Activated CD8-positive, alpha-beta memory T cell treated with anti-CD3 and anti-CD28 coated beads, Interleukin-2, amount 10 ng/mL, durations not matched to agents 7 days and 5 days (primary cell): Measurements from ENCODE around the gene MBNL2. TPM values are rescaled to one million over a fixed set of nuclear protein-coding genes. Genes with fewer than 3 reads are reported as not detected.

Experiments
- ATAC-seq: fragments of 150-1000 bp; cut with Tn5 transposase; one replicate; pipeline ENCODE4 v1.10.0; 2021; ENCODE audit warnings: moderate library complexity
- CTCF ChIA-PET: fragments of 350-600 bp; sonication (Branson Sonifier 250); formaldehyde crosslinking; loops from one replicate; lab custom pipeline; 2021; ENCODE audit warnings: antibody characterized with exemption; lab: Charles Lee
- DNase-seq: peaks from one replicate; pipeline ENCODE4 v3.0.0-alpha.2; 2020
- H3K27ac Mint-ChIP-seq: one replicate; pipeline ENCODE4 v1.8.0; 2021; ENCODE audit warnings: mild to moderate bottlenecking, mixed read lengths
- H3K27me3 Mint-ChIP-seq: one replicate; pipeline ENCODE4 v1.8.0; 2021; ENCODE audit warnings: mixed read lengths
- H3K36me3 Mint-ChIP-seq: one replicate; pipeline ENCODE4 v1.8.0; 2021; ENCODE audit warnings: mild to moderate bottlenecking, mixed read lengths
- H3K4me1 Mint-ChIP-seq: one replicate; pipeline ENCODE4 v1.8.0; 2021; ENCODE audit warnings: mixed read lengths
- H3K4me3 Mint-ChIP-seq: one replicate; pipeline ENCODE4 v1.8.0; 2021; ENCODE audit warnings: mild to moderate bottlenecking, moderate library complexity, mixed read lengths
- H3K9me3 Mint-ChIP-seq: one replicate; pipeline ENCODE4 v1.8.0; 2022; ENCODE audit warnings: low read depth, mixed read lengths
- total RNA-seq, 2 experiments: library from RNA; stranded (reverse); gene quantifications; one replicate each; pipeline ENCODE4 v1.2.3, GENCODE V29; 2021

The MBNL2 gene
- total RNA-seq, 2 experiments from 2014 or later = 9.7 to 13.4 TPM

DNA sequence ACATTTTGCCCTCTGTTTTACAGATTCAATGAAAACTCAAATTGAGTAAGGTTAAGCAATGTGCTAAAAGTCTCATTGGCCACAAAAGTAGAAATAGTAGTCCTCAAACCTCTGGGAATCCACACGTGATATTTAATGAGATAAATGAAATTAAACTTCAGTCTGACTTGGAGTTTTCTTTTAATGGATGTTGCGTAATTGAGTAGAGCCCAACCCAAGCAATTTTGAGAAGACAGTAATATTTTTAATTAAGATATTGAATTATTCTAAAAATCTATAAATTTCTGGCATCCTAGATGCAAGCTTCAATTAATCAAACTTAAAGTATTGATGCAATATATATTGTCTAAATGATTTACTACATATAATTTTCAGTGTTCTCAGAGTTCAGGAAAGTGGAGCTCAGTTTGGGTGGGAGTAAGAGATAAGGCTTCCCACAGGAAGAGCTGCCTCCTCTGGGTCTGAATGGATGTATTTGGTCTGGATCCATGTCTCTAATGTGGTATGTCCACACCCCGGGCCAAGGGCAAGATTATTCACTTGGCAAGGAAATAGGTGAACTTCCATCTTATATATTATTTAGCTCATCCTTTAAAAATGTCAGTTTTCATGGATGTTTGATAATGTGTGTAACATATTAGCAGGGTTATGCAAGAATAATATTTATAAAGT is 6.9 kb downstream of the MBNL2 start:
- Mint-ChIP-seq H3K4me1 (peaks cover 37% of the 10 kb centered on the region), H3K27me3 (no peaks in the 10 kb centered on the region), H3K9me3 (no peaks in the 10 kb centered on the region), H3K27ac (no peak overlapping the region), H3K4me3 (no peak overlapping the region), H3K36me3 (peaks cover 4% of the 10 kb centered on the region)
- CTCF ChIA-PET = interaction anchor here (0.7 to 1.2 kb wide), 3 partner anchors 22 to 204 kb away, joined by 3 to 4 read pairs (median 3); partner anchors contain the start of gene RAP2A
- ATAC-seq (no peak), DNase-seq (no peak)

DNA sequence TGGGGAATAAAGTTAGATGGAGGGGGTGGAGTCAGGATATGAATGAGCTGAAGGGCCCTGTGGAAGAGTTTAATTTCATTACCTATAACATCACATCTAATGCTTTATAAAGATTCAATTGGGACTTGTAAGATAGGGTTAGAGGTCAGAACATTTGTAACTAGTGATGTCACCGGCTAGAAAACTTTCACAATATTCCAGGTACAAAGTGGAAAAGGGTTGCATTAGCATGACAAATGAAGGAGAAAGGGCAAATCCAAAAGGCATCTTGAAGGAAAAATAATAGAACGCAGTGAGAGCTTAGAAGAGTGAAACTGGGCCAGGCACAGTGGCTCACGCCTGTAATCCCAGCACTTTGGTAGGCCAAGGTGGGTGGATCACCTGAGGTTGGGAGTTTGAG is 7.6 kb downstream of the MBNL2 start:
- CTCF ChIA-PET = interaction anchor here (1.0 to 1.2 kb wide), 2 partner anchors 22 to 204 kb away, joined by 3 to 4 read pairs; partner anchors contain the start of gene RAP2A
- H3K27me3 Mint-ChIP-seq = no peaks in the 10 kb centered on the region
- H3K9me3 Mint-ChIP-seq = no peaks in the 10 kb centered on the region
- no peak overlapping the region for H3K27ac Mint-ChIP-seq
- no peak overlapping the region for H3K4me3 Mint-ChIP-seq
- H3K36me3 Mint-ChIP-seq = peaks cover 4% of the 10 kb centered on the region
- no peak for DNase-seq
- no peak for ATAC-seq
- H3K4me1 Mint-ChIP-seq = peaks cover 30% of the 10 kb centered on the region

DNA sequence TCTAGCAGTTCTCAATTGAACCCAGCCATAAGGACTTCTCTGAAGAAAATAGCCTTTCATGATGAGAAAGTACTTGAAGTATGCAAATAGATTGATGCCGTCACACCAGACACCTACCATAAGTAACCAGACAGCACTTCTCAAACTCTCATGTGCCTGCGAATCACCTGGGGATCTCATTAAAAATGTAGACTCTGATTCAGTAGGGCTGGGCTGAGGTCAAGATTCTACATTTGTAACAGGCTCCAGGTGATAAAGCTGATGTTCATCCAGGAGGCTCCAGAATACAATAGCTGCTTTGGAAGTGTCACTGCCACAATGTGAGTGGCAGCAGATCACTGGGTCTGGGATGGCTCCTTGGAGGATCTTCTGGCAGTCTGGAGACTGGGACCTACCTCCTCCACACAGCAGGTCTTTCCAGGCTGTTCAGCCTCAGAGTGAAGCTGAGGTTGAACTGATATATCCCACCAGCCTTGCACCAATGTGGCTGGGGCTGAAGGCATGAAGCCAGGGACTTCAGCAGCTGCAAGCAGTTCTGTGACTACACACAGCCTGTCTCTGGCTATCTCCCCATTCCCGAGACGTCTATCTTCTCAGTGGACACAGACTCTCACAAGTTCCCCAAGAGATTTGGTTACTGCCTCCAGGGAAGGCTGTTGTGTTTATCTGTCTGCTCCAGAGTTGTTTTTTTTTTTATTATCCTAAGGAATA is 9.1 kb downstream of the MBNL2 start:
- H3K27me3 Mint-ChIP-seq = no peaks in the 10 kb centered on the region
- DNase-seq (no peak), ATAC-seq (no peak)
- no peaks in the 10 kb centered on the region for H3K9me3 Mint-ChIP-seq
- H3K4me3 Mint-ChIP-seq = no peak overlapping the region
- H3K36me3 Mint-ChIP-seq = peaks cover 4% of the 10 kb centered on the region
- peaks cover 16% of the 10 kb centered on the region for H3K4me1 Mint-ChIP-seq
- no peak overlapping the region for H3K27ac Mint-ChIP-seq
- CTCF ChIA-PET = interaction anchor here (1.3 kb wide), 1 partner anchor 23 kb away, joined by 4 read pairs; no protein-coding TSS in a partner anchor

DNA sequence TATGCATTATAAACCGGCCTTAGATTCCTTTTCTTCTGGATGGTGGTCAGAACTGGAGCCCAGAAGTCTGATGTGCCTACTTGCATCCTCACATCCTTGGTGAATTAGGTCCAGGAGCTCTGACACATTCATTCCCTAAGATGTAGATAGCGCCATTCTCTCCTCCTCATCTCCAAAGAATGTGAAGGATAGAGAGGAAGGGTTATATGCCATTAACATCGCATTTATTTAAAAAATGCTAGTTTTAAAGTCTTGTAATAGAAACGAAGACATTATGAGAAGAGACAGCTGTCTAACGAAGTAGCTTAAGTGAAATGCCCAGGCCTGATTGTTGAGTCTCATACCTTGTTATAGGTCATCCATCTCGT is 9.7 kb downstream of the MBNL2 start:
- ATAC-seq (no peak), DNase-seq (no peak)
- H3K4me1 Mint-ChIP-seq = peaks cover 11% of the 10 kb centered on the region
- H3K27ac Mint-ChIP-seq = no peak overlapping the region
- no peaks in the 10 kb centered on the region for H3K9me3 Mint-ChIP-seq
- H3K4me3 Mint-ChIP-seq = no peak overlapping the region
- H3K36me3 Mint-ChIP-seq = peaks cover 4% of the 10 kb centered on the region
- H3K27me3 Mint-ChIP-seq = no peaks in the 10 kb centered on the region
- CTCF ChIA-PET = interaction anchor here (1.3 kb wide), 1 partner anchor 23 kb away, joined by 4 read pairs; no protein-coding TSS in a partner anchor

DNA sequence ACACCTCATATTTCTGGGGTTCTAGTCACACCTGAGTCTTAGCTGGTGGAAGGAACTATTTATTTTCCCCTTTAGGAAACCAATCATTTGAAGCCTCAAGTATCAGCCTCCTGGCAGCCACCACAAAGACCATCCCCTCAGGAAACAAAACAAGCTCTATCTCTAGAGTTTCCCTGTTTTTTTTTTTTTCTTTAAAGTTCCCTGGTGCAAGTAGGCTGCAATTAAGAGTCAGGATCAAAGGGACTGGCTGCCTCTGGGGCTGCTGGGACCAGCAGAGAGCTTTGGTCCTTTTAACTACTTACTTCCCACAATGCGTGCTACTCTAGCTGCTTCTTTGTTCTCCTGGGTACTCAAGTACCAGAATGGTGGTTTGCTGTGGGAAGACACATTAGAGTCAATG is 11.4 kb downstream of the MBNL2 start:
- no peaks in the 10 kb centered on the region for H3K27me3 Mint-ChIP-seq
- H3K9me3 Mint-ChIP-seq = no peaks in the 10 kb centered on the region
- no peak for DNase-seq
- H3K4me1 Mint-ChIP-seq = peaks cover 7% of the 10 kb centered on the region
- H3K4me3 Mint-ChIP-seq = no peak overlapping the region
- peaks cover 5% of the 10 kb centered on the region for H3K36me3 Mint-ChIP-seq
- CTCF ChIA-PET = no interaction called here
- H3K27ac Mint-ChIP-seq = no peak overlapping the region
- ATAC-seq = no peak

DNA sequence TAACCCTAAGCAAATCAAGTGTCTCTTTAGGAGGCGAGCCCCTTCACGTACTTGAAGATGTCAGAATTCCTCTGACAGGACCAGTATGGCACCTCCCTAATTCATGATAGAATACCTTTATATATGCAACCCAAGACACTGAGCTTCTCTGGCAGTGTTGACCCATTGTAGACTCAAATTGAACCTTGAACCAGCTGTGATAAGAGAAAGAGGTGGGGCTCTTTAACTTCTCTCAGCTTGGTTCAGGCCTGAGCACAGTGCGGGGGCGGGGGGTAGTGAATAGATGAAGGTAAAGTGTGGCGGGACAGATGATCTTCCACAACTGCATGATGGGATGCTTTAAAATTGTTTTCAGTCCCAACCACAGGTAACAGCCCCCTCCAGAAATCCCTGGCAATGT is 12.1 kb downstream of the MBNL2 start:
- H3K27ac Mint-ChIP-seq = no peak overlapping the region
- no peak for DNase-seq
- H3K27me3 Mint-ChIP-seq = no peaks in the 10 kb centered on the region
- H3K4me1 Mint-ChIP-seq = peaks cover 11% of the 10 kb centered on the region
- no peak for ATAC-seq
- CTCF ChIA-PET = no interaction called here
- no peaks in the 10 kb centered on the region for H3K9me3 Mint-ChIP-seq
- H3K4me3 Mint-ChIP-seq = no peak overlapping the region
- peaks cover 5% of the 10 kb centered on the region for H3K36me3 Mint-ChIP-seq

DNA sequence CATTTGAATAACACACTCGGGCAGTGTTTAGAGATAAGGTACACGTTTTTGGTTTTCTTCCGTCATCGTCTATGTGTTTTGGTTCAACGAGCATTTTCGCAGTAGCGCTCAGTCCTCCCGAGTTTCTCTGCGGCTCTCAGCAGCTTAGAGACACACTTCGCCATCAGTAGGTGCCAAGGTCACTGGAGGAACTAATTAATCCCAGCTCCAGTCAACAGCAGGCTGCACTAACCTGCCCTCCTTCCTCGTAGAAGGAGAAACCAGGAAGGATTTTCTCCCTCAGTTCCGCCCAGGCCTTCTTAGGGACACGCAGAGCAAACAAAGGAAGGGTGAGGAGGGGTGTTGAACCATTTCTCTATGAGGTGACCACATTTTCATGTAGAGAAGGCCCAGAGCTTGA is 12.6 kb downstream of the MBNL2 start:
- no peak overlapping the region for H3K4me3 Mint-ChIP-seq
- DNase-seq (no peak), ATAC-seq (no peak)
- no peaks in the 10 kb centered on the region for H3K9me3 Mint-ChIP-seq
- CTCF ChIA-PET = no interaction called here
- no peak overlapping the region for H3K27ac Mint-ChIP-seq
- H3K27me3 Mint-ChIP-seq = no peaks in the 10 kb centered on the region
- peaks cover 11% of the 10 kb centered on the region for H3K4me1 Mint-ChIP-seq
- H3K36me3 Mint-ChIP-seq = peaks cover 3% of the 10 kb centered on the region

DNA sequence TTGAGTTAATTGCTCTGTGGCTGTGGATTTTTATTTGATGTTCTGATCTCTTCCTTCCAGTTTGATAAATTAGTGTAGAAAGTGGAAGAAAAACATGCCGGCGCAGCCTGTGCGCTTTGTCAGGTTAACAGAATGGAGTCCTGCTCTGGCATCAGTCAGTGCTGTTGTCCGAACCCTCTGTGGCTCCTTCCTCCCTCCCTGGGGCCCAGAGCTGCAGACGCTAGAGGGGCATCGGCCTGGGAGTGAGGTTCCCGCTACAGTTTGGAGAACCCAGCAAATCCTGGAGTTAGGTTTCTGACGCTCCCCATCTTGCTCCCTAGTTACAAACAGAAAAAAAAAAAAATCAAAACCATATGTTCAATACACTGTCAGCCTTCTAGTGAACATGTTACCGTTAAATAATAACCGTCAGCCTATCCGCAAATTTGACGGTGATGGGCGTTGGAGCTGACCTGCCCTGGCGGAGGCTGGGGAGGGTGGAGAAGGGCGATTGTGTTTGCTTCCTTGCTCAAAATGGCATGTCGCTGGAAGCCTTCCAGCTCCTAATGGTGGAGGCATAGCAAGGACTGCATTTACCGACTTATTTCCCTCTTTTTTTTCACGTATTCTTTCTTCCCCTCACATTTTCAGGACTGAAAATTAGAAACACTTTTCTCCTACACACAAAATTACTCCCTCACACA is 13.6 kb downstream of the MBNL2 start:
- Mint-ChIP-seq H3K27ac (no peak overlapping the region), H3K36me3 (peaks cover 3% of the 10 kb centered on the region), H3K9me3 (no peaks in the 10 kb centered on the region), H3K4me1 (peaks cover 12% of the 10 kb centered on the region), H3K27me3 (no peaks in the 10 kb centered on the region), H3K4me3 (no peak overlapping the region)
- ATAC-seq (no peak), DNase-seq (no peak)
- CTCF ChIA-PET = no interaction called here

DNA sequence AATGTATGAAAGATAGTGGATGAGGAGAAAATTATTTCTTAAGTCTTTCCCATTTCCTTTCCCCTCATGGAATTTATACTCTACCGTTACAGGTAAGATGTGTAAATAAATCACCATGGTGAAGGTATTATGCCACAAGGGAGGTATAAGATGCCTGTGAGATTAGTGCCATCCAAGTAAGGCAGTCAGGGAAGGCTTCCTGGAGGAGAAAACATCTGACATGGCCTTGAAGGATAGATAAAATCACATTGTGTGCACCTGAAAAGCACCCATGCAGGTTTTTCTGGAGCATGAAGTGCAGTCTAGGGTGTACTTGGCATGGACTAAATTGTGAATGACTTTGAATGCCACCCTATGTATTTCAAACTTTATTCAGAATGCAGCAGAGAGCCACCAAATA is 15.3 kb downstream of the MBNL2 start:
- H3K36me3 Mint-ChIP-seq = peaks cover 1% of the 10 kb centered on the region
- CTCF ChIA-PET = no interaction called here
- H3K27ac Mint-ChIP-seq = no peak overlapping the region

DNA sequence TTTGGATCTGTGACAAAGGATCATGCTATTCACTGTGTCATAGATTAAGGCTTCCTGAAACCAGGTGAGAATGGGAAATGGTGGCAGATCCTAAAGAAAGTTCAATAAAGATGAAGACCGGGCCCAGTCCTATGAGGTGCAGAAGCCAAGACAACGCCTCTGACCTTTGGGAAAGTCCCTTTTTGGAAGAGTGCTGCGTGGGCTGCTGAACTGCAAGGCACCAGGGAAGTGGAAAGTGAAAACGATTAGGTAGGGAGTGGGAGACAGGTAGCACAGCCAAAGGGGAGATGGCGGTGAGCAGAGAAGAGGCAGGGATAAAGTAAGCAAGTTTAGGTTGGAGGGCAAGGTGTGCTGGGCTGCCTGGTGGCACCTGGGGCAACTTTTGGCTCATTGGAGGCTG is 16.3 kb downstream of the MBNL2 start:
- H3K27me3 Mint-ChIP-seq = no peaks in the 10 kb centered on the region
- H3K4me1 Mint-ChIP-seq = peaks cover 18% of the 10 kb centered on the region
- H3K27ac Mint-ChIP-seq = no peak overlapping the region
- CTCF ChIA-PET = no interaction called here
- DNase-seq (no peak), ATAC-seq (no peak)
- H3K36me3 Mint-ChIP-seq = peaks cover 1% of the 10 kb centered on the region
- no peaks in the 10 kb centered on the region for H3K9me3 Mint-ChIP-seq
- no peak overlapping the region for H3K4me3 Mint-ChIP-seq

More for the DNA sequence above, 15.3 kb downstream of the MBNL2 start:
- Mint-ChIP-seq H3K27me3 (no peaks in the 10 kb centered on the region), H3K4me1 (peaks cover 18% of the 10 kb centered on the region), H3K9me3 (no peaks in the 10 kb centered on the region), H3K4me3 (no peak overlapping the region)
- DNase-seq (no peak), ATAC-seq (no peak)

DNA sequence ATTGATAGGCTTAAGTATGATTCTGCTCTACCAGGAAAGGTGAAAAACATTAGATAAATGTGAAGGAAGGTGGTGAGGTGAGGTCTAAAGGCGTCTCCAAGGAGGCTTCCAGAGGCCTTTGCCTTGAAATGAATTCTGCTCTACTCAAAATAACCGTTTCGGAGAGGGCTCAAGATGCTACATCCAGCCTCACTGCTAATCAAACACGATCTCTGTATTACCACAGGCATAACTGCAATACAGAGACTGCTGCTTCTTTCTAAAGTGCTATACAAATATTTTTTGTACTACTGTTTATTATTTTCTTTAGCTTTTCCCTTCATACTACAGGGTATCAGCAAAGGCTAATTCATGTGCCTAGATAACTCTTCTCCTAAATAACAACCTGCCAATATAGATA is 16.8 kb downstream of the MBNL2 start:
- ATAC-seq (no peak), DNase-seq (no peak)
- CTCF ChIA-PET = no interaction called here
- Mint-ChIP-seq H3K36me3 (peaks cover 1% of the 10 kb centered on the region), H3K9me3 (no peaks in the 10 kb centered on the region), H3K4me1 (peaks cover 18% of the 10 kb centered on the region), H3K27ac (no peak overlapping the region), H3K27me3 (no peaks in the 10 kb centered on the region), H3K4me3 (no peak overlapping the region)

DNA sequence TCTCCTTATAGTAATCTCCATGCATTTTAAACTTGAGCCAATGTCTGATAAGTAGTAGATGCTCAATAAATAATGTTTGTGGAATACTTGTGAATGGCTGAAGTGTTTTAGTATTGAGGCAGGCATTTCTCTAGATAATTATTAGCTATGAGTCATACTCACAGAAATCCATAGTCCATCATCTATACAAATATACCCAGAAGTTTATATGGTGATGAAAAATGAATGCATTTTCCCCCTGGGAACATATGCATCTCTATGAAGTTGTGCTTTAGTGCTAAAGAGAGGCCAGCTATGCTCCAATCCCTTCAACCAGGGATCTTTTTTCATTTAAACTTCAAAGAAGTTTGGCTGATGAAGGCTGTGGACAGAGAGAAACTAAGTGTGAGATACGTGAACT is 17.2 kb downstream of the MBNL2 start:
- DNase-seq (no peak), ATAC-seq (no peak)
- no peaks in the 10 kb centered on the region for H3K9me3 Mint-ChIP-seq
- no peak overlapping the region for H3K27ac Mint-ChIP-seq
- peaks cover 18% of the 10 kb centered on the region for H3K4me1 Mint-ChIP-seq
- no peak overlapping the region for H3K4me3 Mint-ChIP-seq
- CTCF ChIA-PET = interaction anchor here (1.1 kb wide), 1 partner anchor 12 kb away, joined by 3 read pairs; no protein-coding TSS in a partner anchor
- H3K27me3 Mint-ChIP-seq = no peaks in the 10 kb centered on the region
- H3K36me3 Mint-ChIP-seq = peaks cover 1% of the 10 kb centered on the region

DNA sequence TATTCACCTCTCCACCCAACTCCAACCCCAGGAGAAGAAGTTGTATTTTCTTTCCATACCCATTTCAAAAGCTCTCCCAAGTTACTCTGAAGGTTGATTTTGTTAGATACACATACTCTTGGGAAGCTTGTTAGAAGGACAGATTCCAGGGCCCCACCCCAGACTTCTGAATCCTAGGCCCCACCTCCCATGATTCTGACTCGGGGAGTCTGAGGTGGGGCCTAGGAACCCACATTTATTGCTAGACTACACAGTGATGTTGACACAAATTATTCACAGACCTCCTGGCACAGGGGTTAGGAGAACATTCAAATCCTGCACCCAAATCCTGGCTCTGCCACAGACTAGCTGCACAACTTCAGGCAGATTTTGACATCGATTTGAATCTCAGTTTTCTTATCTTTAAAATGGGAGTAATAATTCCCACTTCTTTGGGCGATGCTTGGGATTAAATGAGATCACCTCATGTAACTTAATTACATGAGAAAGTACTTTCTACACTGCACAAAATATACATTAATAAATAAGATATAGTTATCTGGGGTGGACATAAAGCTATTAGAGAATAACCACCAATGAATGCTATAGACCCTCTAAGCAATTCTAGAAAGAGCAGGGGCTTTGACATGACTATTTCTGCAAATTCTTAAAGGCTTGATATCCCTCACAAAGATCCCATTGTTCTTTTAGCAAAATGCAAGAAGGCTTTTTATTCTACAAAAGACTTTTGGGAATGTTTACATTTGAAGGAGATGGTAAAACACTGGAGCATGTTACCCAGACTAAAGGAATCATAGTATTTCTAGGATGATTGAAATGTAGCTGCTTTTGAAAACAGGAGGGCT is 18.0 kb downstream of the MBNL2 start:
- Mint-ChIP-seq H3K36me3 (peaks cover 1% of the 10 kb centered on the region), H3K4me3 (no peak overlapping the region), H3K9me3 (no peaks in the 10 kb centered on the region), H3K27me3 (no peaks in the 10 kb centered on the region), H3K27ac (no peak overlapping the region), H3K4me1 (peaks cover 18% of the 10 kb centered on the region)
- CTCF ChIA-PET = interaction anchor here (1.1 kb wide), 1 partner anchor 13 kb away, joined by 3 read pairs; no protein-coding TSS in a partner anchor
- ATAC-seq (no peak), DNase-seq (no peak)
